Activated CD4-positive, alpha-beta T cell treated with anti-CD3 and anti-CD28 coated beads, Interleukin-2, amount 50 U/mL, for 24 hours (primary cell): ENCODE measurements around the gene RTP3.

Experiments
- DNase-seq, 2 donors: peaks; one replicate each; pipeline ENCODE4 v3.0.0-alpha.2; 2020; ENCODE audit warnings: low read depth in 1 of 2, low spot score in 1 of 2

RTP3 gene

GRCh38 chr3:46468753-46469600 is 28.8 kb upstream of the RTP3 start:
- DNase-seq = no peak

GRCh38 chr3:46469680-46470357 is 28.0 kb upstream of the RTP3 start:
- DNase-seq = no peak

GRCh38 chr3:46470831-46471230 is 26.9 kb upstream of the RTP3 start:
- no peak for DNase-seq

- DNase-seq = no peak
These were observed 26.3 kb upstream of the RTP3 start for GRCh38 chr3:46471371-46471914.

- no peak for DNase-seq
These were observed 25.0 kb upstream of the RTP3 start for GRCh38 chr3:46472736-46473135.

GRCh38 chr3:46477145-46477544 is 20.6 kb upstream of the RTP3 start:
- no peak for DNase-seq

GRCh38 chr3:46477756-46478155 is 20.0 kb upstream of the RTP3 start:
- DNase-seq = no peak

GRCh38 chr3:46478341-46478740 is 19.4 kb upstream of the RTP3 start:
- no peak for DNase-seq

- no peak for DNase-seq
These were observed 18.8 kb upstream of the RTP3 start for GRCh38 chr3:46479021-46479420.

GRCh38 chr3:46479696-46480095 is 18.1 kb upstream of the RTP3 start:
- DNase-seq = no peak

- DNase-seq = no peak
These were observed 17.1 kb upstream of the RTP3 start for GRCh38 chr3:46480491-46481195.

GRCh38 chr3:46481636-46482035 is 16.1 kb upstream of the RTP3 start:
- DNase-seq = no peak

- no peak for DNase-seq
These were observed 15.0 kb upstream of the RTP3 start for GRCh38 chr3:46482632-46483350.

- no peak for DNase-seq
These were observed 14.0 kb upstream of the RTP3 start for GRCh38 chr3:46483825-46484224.

- DNase-seq = no peak
These were observed 13.4 kb upstream of the RTP3 start for GRCh38 chr3:46484388-46484787.

GRCh38 chr3:46484911-46485778 is 12.6 kb upstream of the RTP3 start:
- DNase-seq = no peak

GRCh38 chr3:46485779-46486175 is 12.0 kb upstream of the RTP3 start:
- no peak for DNase-seq

GRCh38 chr3:46488735-46489361 is 8.9 kb upstream of the RTP3 start:
- DNase-seq = peak; percentile 84 to 89

GRCh38 chr3:46489381-46489780 is 8.4 kb upstream of the RTP3 start:
- no peak for DNase-seq

- DNase-seq = no peak
These were observed 7.9 kb upstream of the RTP3 start for GRCh38 chr3:46489875-46490274.
